Colonic mucosa (tissue), 4 donors: ENCODE data around the gene ZC3HAV1. TPM values are rescaled to one million over a fixed set of nuclear protein-coding genes. Genes with fewer than 3 reads are reported as not detected.

Source experiments
- DNase-seq: peaks from one replicate; pipeline ENCODE4 v3.0.0-alpha.2; 2020
- H3K27ac ChIP-seq: fragments of 200-600 bp; one replicate; pipeline ENCODE4 v1.8.0; 2021
- H3K27me3 ChIP-seq: fragments of 200-600 bp; one replicate; pipeline ENCODE4 v1.8.0; 2021
- H3K36me3 ChIP-seq: fragments of 200-600 bp; one replicate; pipeline ENCODE4 v1.8.0; 2021
- H3K4me1 ChIP-seq: fragments of 200-600 bp; one replicate; pipeline ENCODE4 v1.8.0; 2021; ENCODE audit warnings: mild to moderate bottlenecking
- H3K4me3 ChIP-seq: fragments of 200-600 bp; one replicate; pipeline ENCODE4 v1.8.0; 2021
- H3K9ac ChIP-seq, 2 donors: one replicate each; pipeline ENCODE4 v1.7.0; 2013; ENCODE audit warnings: control low read depth in 2 of 2, low read depth in 2 of 2, low read length in 2 of 2
- H3K9me3 ChIP-seq: fragments of 200-600 bp; one replicate; pipeline ENCODE4 v1.8.0; 2021
- intact Hi-C: fragments of 100-400 bp; cut with DNase I; formaldehyde crosslinking; loops from one replicate; pipeline ENCODE4 v1.14.1; 2022
- total RNA-seq, 2 donors: library from RNA; stranded (reverse); fragmentation: NEBNext Ultra II Directional in 1 of 2; extraction: Animal tissue kit (Norgen Biotek cat#: 25700) in 1 of 2; gene quantifications; one replicate each; pipeline ENCODE4 v1.2.1, GENCODE V29; 2021
- TF ChIP-seq, protein P1 (sequence below): fragments of 200-600 bp; IDR thresholded peaks from one replicate; pipeline ENCODE4 v1.8.0; 2022; ENCODE audit warnings: antibody characterized with exemption, mild to moderate bottlenecking
- donor health status: healthy.
- donor health status: DM: no; HTN: no; CAD: no.
- donor health status: DM: no; HTN: no; CAD: no.

ZC3HAV1 gene
- total RNA-seq, 2 donors from 2014 or later = 29.0 to 33.8 TPM

DNA sequence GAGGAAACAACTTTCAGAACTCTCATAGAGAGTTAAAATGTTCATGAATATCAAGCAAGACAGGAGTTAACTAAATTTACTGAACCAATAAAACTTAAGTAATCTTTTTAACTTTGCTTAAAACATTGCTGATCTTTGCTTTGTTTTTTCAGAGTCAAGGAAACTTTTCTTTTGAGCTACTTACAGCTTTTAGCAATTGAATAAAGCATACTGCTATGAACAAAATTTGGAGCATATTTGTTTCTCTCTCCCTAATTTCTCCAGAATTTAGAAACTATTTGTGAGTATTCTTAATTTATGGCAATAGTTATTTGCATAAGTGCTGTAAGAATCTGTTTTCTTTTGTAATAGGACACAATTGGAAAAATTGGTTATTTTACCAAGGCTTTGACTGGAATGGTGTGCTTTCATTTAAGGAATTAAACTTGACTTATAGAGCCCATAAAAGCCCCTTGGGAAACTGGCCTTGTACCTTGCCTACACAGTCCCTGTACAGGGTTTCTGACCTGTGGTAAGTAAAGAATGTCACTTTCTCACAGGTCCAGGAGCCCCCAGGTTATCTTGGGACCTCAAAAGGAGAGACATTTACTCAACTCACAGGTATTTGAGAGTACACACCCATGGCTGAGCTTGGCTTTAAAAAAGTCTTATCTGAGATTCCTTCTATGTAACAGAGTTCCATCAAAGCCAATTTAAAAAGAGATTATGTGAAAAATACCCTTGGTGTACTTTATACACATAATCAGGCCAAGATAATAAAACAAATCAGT is 105.0 kb downstream of the ZC3HAV1 start:
- no peaks in the 10 kb centered on the region for H3K27me3 ChIP-seq
- no peak overlapping the region for H3K9ac ChIP-seq
- H3K9me3 ChIP-seq = no peaks in the 10 kb centered on the region
- TF ChIP-seq, protein P1, sequence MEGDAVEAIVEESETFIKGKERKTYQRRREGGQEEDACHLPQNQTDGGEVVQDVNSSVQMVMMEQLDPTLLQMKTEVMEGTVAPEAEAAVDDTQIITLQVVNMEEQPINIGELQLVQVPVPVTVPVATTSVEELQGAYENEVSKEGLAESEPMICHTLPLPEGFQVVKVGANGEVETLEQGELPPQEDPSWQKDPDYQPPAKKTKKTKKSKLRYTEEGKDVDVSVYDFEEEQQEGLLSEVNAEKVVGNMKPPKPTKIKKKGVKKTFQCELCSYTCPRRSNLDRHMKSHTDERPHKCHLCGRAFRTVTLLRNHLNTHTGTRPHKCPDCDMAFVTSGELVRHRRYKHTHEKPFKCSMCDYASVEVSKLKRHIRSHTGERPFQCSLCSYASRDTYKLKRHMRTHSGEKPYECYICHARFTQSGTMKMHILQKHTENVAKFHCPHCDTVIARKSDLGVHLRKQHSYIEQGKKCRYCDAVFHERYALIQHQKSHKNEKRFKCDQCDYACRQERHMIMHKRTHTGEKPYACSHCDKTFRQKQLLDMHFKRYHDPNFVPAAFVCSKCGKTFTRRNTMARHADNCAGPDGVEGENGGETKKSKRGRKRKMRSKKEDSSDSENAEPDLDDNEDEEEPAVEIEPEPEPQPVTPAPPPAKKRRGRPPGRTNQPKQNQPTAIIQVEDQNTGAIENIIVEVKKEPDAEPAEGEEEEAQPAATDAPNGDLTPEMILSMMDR = no peak
- DNase-seq = no peak
- no peaks in the 10 kb centered on the region for H3K4me1 ChIP-seq
- H3K36me3 ChIP-seq = no peaks in the 10 kb centered on the region
- H3K27ac ChIP-seq = no peak overlapping the region
- intact Hi-C loops = no loop called here
- no peak overlapping the region for H3K4me3 ChIP-seq

DNA sequence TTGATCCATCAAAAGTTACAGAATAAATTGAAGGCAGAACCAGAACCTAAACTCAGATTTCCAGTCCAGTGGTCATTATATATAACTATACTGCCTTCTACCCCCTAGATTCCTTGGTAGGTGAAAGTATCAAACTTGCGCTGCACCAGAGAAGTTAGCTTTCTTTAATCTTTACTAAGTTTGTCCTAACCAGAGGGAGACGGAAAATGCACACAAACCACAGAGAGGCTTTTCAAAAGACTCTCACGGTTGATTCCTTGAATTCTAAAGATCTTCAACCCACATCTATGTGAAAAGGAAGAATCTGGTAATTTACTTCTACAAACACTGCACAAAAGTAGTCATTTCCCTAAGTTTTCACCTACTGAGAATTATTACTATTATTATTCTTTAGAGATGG is 110.1 kb downstream of the ZC3HAV1 start:
- TF ChIP-seq, protein P1 = no peak
- intact Hi-C loops = no loop called here
- Histone ChIP-seq H3K27me3 (no peaks in the 10 kb centered on the region), H3K4me1 (no peaks in the 10 kb centered on the region), H3K36me3 (no peaks in the 10 kb centered on the region), H3K9me3 (no peaks in the 10 kb centered on the region), H3K4me3 (no peak overlapping the region), H3K9ac (no peak overlapping the region), H3K27ac (no peak overlapping the region)
- no peak for DNase-seq

Other genes starting within 250 kb of the ZC3HAV1 start
- gene KIAA1549, start 128.3 kb downstream of the ZC3HAV1 start, total RNA-seq = 1 to 10 TPM; 2.9 to 3.5 TPM
- 10 to 100 TPM; 10.9 to 11.7 TPM for gene ZC3HAV1L, start 73.7 kb downstream of the ZC3HAV1 start, total RNA-seq
- 10 to 100 TPM; 14.4 to 19.3 TPM for gene UBN2, start 121.5 kb upstream of the ZC3HAV1 start, total RNA-seq
- 10 to 100 TPM; 21.6 to 23.0 TPM for gene FMC1, start 231.6 kb upstream of the ZC3HAV1 start, total RNA-seq